KOPT-K1 (cell line): ENCODE measurements around the gene OR6C74.

Source experiments
- H3K27ac ChIP-seq: fragments of 200-600 bp; sonication (generic); 2 replicates; pipeline ENCODE4 v1.5.1; 2016; ENCODE audit warnings: antibody characterized with exemption, mild to moderate bottlenecking, low read depth, low read length; ENCODE audit not compliant: poor library complexity, severe bottlenecking
- H3K36me3 ChIP-seq: fragments of 200-600 bp; sonication (generic); 2 replicates; pipeline ENCODE4 v1.5.1; 2017; ENCODE audit warnings: antibody characterized with exemption, mild to moderate bottlenecking, low read length, moderate library complexity; ENCODE audit not compliant: insufficient read depth
- H3K9me3 ChIP-seq: fragments of 200-600 bp; sonication (generic); 2 replicates; pipeline ENCODE4 v1.5.1; 2017; ENCODE audit warnings: antibody characterized with exemption, low read length, mild to moderate bottlenecking; ENCODE audit not compliant: insufficient read depth, poor library complexity, severe bottlenecking

The OR6C74 gene

DNA sequence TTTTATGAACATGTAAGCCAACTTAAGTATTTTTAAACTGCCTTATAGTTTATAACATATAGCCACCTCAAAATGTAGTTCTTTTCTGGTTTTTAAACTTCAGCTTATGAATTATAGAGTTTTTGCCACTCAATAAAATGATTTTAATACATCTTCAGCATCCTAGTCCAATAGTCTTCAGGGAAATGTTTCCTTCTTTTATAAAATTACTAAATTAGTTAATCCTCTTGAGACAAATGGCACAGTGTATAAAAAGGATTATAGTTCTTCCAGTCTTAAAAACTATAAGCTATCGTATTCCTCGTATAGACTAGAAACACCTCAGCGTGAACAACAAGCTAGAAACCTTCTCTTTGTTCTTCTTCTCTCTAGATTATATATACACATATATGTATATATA, at the start of gene OR6C74:
TSS of gene OR6C74 (plus strand) at position 301 of the 400 bp plus-strand sequence. CDS start 2,679 bp downstream, outside the sequence.
- H3K36me3 ChIP-seq: no peaks in the 10 kb centered on the region
- H3K27ac ChIP-seq: no peak within 1 kb of the TSS
- H3K9me3 ChIP-seq: no peaks in the 10 kb centered on the region

DNA sequence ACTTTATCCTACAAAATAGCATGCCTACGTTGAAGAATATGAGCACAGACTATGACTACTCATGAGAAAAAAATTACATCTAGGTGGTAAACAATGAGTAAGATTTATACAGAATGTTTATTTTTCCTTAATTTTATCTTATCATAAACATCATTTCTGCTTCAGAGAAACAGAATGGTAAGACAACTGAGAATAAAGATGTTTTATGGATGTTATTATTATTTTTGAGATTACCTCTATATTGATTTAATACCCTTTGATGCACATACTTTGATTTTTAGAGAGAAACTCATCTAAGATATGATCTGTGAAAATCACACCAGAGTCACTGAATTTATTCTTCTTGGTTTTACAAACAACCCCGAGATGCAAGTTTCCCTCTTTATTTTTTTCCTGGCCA, 23.7 kb upstream of the OR6C74 start, which contains the start of gene OR10A7:
TSS of gene OR10A7 (plus strand) at position 301 of the 400 bp plus-strand sequence. CDS start at position 301, 0 bp downstream.
- Histone ChIP-seq H3K9me3 (no peaks in the 10 kb centered on the region), H3K27ac (no peak within 1 kb of the TSS), H3K36me3 (no peaks in the 10 kb centered on the region)

DNA sequence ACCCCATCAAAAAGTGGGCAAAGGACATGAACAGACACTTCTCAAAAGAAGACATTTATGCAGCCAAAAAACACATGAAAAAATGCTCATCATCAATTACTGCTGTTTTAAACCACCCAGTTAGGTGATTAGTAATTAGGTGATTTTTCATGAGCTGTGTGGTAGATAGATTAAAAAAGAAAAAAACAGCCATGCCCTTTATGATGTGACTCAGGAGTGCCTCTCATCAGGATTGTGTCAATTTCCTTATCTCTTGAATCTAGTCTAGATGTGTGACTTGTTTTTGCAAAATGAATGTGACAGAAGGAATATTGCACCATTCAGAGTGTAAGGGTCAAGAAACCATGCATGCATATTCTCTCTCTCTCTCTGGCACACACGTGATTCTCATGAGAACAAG, 17.9 kb upstream of the OR6C74 start:
- H3K27ac ChIP-seq: no peak overlapping the region
- H3K9me3 ChIP-seq: no peaks in the 10 kb centered on the region
- H3K36me3 ChIP-seq: no peaks in the 10 kb centered on the region

DNA sequence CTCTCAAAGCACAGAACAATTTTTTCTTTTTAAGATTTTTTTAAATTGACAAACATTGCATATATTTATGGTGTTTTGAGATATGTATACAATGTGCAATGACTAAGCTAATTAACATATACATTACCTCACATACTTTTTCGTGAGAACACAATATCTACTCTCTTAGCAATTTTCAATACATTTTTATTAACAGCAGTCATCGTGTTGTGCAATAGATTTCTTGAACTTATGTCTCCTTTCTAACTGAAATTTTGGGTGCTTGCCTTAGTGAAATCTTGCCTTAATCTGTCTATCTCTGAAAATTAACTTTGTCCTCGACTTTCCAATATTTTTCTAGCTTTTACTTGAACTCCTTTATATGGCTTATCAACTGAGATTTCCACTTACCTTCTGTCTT, 16.8 kb upstream of the OR6C74 start:
- Histone ChIP-seq H3K27ac (no peak overlapping the region), H3K9me3 (no peaks in the 10 kb centered on the region), H3K36me3 (no peaks in the 10 kb centered on the region)

DNA sequence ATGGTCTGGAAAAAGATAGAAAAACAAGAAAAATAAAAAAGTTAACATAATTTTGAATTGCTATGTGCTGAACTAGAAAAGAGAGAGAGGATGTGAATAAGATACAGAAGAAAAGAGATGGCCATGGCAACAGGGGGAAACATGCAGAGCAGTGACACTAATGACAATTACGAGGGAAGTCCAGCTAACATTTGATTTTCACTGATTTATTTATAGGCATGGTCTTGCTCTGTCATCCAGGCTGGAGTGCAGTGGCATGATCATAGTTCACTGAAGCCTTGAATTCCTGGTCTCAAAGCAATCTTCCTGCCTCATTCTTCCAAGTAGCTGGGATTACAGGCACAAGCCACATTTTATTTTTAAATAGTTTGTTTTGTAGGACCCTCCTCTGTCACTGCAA, 1.8 kb downstream of the OR6C74 start:
- Histone ChIP-seq H3K36me3 (no peaks in the 10 kb centered on the region), H3K27ac (no peak overlapping the region), H3K9me3 (no peaks in the 10 kb centered on the region)

DNA sequence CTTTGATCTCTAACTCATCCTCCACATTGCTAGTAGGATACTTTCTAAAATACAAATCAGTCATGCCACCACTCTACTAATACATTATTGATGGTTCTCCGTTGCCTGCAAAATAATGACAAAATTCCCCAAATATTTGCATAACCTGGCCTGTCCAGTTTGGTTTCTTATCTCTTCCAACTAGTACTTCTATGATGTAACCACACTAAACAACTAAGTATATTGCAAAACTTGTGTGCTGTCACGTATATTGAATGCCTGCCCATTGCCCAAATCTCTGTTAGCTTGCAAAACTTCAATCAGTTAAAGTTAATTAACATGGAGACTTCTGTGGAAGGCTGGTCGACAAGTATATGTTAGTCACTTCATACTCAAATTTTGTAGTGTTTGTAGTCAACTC, 6.5 kb downstream of the OR6C74 start:
- no peak overlapping the region for H3K27ac ChIP-seq
- no peaks in the 10 kb centered on the region for H3K36me3 ChIP-seq
- H3K9me3 ChIP-seq: no peaks in the 10 kb centered on the region

DNA sequence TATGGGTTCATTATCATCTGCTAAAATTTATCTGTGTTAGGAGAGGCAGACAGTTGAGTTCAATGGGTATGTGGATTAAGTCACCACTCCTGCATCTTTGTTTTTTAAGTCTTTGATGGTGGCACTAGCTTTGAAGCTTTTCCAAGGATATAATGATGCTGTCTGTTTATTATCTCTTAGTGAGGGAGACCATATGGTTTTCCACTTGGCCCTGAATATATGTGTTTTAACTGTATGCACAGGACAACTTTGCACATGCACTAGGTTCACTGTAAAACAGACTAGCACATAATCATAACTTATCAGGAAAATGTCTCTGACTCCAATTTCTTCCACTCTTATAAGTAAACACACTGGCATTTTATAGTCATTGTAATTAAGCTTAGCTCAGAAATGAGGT, 8.9 kb downstream of the OR6C74 start:
- no peaks in the 10 kb centered on the region for H3K36me3 ChIP-seq
- no peak overlapping the region for H3K27ac ChIP-seq
- no peaks in the 10 kb centered on the region for H3K9me3 ChIP-seq

DNA sequence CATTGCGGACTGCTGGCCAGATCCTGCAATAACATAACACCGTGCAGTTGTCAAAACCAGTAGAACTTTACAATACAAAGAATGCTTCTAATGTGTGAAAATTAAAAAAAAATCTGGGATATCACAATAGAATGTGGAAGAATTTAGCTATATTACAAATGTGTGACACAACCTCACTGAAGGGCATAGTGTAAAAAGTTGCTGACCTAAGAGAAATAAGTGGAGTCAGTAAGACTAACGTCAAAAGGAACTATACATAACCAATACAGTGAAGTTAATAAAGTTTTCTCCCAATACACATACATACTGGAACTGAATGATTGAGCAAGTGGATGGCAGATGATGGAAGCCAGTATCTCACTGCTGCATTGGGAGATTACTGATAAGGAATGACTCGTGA, 12.4 kb downstream of the OR6C74 start:
- Histone ChIP-seq H3K36me3 (no peaks in the 10 kb centered on the region), H3K27ac (no peak overlapping the region), H3K9me3 (no peaks in the 10 kb centered on the region)

DNA sequence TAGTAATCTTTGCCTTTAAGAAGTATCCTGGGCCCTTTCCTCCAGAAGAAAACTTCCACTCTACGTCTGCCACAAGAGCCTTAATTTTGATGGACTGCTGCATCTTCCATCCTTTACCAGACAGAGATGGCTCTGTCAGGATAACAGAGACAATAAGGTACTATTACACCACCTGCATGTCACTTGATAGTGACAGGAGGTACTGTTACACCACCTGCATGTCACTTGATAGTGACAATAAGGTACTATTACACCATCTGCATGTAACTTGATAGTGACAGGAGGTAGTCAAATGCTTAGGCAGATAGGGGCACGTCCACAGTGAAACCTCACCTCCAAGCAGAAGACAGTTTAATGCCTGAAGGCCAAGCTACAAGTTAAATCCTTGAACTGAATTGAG, 13.9 kb downstream of the OR6C74 start:
- Histone ChIP-seq H3K9me3 (no peaks in the 10 kb centered on the region), H3K27ac (no peak overlapping the region), H3K36me3 (no peaks in the 10 kb centered on the region)

DNA sequence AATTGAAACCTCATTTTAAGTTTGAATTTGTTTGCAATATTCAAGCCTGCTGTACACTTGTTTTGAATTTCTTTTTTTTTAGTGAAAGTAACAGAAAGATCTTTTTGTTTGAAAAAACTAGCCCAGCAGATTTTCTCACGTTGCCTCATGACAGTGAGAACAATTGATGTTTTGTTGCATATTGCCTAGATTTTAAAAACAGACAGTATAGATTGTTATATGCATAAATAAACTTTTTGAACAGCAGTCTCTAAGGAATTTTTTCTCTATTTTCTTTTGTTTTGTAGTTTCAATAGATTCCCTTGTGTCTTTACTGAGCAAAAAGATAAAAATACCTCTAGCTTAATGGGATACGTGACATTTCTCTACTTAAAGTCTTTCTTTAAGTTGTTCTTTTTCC, 36.6 kb downstream of the OR6C74 start:
- H3K9me3 ChIP-seq: peaks cover 9% of the 10 kb centered on the region
- H3K36me3 ChIP-seq: no peaks in the 10 kb centered on the region
- no peak overlapping the region for H3K27ac ChIP-seq

DNA sequence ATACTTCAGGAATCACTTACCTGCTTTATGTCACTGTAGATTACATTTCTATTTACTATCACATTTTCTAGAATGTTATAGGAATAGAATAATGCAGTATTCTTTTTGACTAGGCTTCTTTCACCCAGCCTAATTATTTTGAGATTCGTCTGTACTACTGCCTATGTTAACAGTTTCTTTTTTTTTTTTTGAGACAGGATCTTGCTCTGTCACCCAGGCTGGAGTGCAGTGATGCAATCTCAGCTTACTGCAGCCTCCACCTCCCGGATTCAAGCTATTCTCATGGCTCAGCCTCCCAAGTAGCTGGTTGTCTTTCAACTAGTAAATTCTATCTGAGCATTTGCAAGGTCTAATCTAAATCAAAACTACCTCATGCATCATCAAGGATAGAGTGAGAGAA, 45.6 kb downstream of the OR6C74 start:
- Histone ChIP-seq H3K27ac (no peak overlapping the region), H3K36me3 (no peaks in the 10 kb centered on the region), H3K9me3 (no peaks in the 10 kb centered on the region)
